ENCODE results near the gene ANGPT4.
"Not testable (repeated sequence)": the region's sequence is repeated elsewhere in the genome, so short reads cannot be mapped to it uniquely, and the experiment has no call there.

Gene ANGPT4

GRCh38 chr20:896501-897025, 19.6 kb downstream of the ANGPT4 start:
- TF ChIP-seq POU2F2 (IDR thresholded peaks at IDR 0.05; ENCODE audit: low read depth, low read length) (no peak), POLR2AphosphoS5 (IDR thresholded peaks at IDR 0.05; ENCODE audit: low read depth, low read length) (no peak), POLR2A (IDR thresholded peaks at IDR 0.05; ENCODE audit: low read depth, low read length) (no peak)
- FAIRE-seq (no peak), DNase-seq (ENCODE audit: insufficient read length, low spot score) (no peak)

DNA sequence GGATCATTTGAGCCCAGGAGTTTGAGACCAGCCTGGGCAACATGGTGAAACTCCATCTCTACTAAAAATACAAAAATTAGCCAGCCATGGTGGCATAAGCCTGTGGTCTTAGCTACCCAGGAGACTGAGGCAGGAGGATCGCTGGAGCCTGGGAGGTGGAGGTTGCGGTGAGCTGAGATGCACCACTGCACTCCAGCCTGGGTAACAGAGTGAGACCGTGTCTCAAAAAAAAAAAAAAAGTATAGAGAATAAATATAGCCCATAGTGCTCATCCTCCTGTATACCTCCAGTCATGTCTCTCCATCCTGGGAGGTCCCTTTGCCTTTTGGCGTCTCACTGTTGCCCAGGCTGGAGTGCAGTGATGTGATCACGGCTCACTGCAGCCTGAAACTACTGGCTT, 23.8 kb downstream of the ANGPT4 start:
- not testable (repeated sequence) for DNase-seq (ENCODE audit: insufficient read length, low spot score); FAIRE-seq

GRCh38 chr20:891706-892080, 24.4 kb downstream of the ANGPT4 start:
- FAIRE-seq = no peak
- TF ChIP-seq PAX5 (IDR thresholded peaks at IDR 0.05; ENCODE audit: insufficient read depth, low read length, severe bottlenecking) = no peak
- no peak for TF ChIP-seq TAF1 (IDR thresholded peaks at IDR 0.05; ENCODE audit: low read depth, low read length)
- TF ChIP-seq SPI1 (IDR thresholded peaks at IDR 0.05; ENCODE audit: low read depth, low read length) = no peak
- TF ChIP-seq POLR2A (IDR thresholded peaks at IDR 0.05; ENCODE audit: low read depth, low read length) = no peak
- no peak for TF ChIP-seq POU2F2 (IDR thresholded peaks at IDR 0.05; ENCODE audit: low read depth, low read length)
- no peak for TF ChIP-seq POLR2AphosphoS5 (IDR thresholded peaks at IDR 0.05; ENCODE audit: low read depth, low read length)
- no peak for DNase-seq (ENCODE audit: insufficient read length, low spot score)

GRCh38 chr20:891058-891705, 25.0 kb downstream of the ANGPT4 start:
- DNase-seq (ENCODE audit: insufficient read length, low spot score) (no peak), FAIRE-seq (no peak)
- TF ChIP-seq POU2F2 (IDR thresholded peaks at IDR 0.05; ENCODE audit: low read depth, low read length) = no peak
- TF ChIP-seq PAX5 (IDR thresholded peaks at IDR 0.05; ENCODE audit: insufficient read depth, low read length, severe bottlenecking) = no peak
- TF ChIP-seq POLR2AphosphoS5 (IDR thresholded peaks at IDR 0.05; ENCODE audit: low read depth, low read length) = no peak
- no peak for TF ChIP-seq POLR2A (IDR thresholded peaks at IDR 0.05; ENCODE audit: low read depth, low read length)
- no peak for TF ChIP-seq SPI1 (IDR thresholded peaks at IDR 0.05; ENCODE audit: low read depth, low read length)
- TF ChIP-seq TAF1 (IDR thresholded peaks at IDR 0.05; ENCODE audit: low read depth, low read length) = no peak

DNA sequence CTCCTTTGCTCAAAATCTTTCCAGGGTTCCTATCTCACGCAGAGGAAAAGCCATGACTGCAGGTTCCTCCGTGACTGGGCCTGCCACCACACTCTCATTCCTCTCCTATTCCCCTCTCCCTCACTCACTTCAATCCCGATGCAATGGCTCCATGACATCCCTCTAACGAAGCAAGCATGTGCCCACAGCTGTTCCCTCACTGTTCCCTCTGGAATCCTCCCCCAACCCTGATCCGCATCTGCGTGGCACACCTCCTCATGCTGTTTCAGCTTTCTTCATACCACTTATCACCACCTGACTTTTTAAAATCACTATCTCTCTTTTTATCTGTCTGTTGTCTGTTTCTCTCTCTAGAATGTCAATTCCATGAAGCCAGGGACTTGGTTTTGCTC, 25.5 kb downstream of the ANGPT4 start:
- no peak for FAIRE-seq
- no peak for DNase-seq (ENCODE audit: insufficient read length, low spot score)
- TF ChIP-seq POLR2A (IDR thresholded peaks at IDR 0.05; ENCODE audit: low read depth, low read length) = no peak
- TF ChIP-seq TAF1 (IDR thresholded peaks at IDR 0.05; ENCODE audit: low read depth, low read length) = no peak
- TF ChIP-seq PAX5 (IDR thresholded peaks at IDR 0.05; ENCODE audit: insufficient read depth, low read length, severe bottlenecking) = no peak
- TF ChIP-seq SPI1 (IDR thresholded peaks at IDR 0.05; ENCODE audit: low read depth, low read length) = no peak
- no peak for TF ChIP-seq POU2F2 (IDR thresholded peaks at IDR 0.05; ENCODE audit: low read depth, low read length)
- TF ChIP-seq POLR2AphosphoS5 (IDR thresholded peaks at IDR 0.05; ENCODE audit: low read depth, low read length) = no peak

DNA sequence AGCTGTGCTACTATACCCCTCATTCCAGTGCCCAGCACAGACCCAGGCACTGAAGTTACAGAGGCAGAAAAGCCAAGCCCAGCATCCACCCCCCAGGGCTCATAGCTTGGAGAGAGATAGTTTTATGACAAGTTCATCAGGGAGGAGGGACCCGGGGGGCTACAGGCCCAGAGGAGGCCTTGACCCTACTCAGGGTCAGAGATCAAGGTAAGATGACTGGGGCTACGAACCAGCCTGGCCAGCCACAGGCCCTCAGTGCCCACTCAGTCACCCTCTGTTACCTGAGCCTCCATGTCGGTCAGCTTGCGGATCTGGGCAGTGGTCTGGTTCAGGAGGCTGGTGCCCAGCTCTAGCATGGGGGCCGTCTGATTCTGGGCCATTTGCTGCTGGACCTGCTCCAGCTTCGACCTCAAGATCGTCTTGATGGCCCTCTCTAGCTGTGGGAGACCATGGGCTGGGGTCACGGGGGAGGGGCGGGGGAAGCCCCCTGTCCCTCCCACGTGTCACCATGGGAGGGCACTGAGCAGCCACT, 26.1 kb downstream of the ANGPT4 start:
- no peak for FAIRE-seq
- no peak for DNase-seq (ENCODE audit: insufficient read length, low spot score)
- TF ChIP-seq POU2F2 (IDR thresholded peaks at IDR 0.05; ENCODE audit: low read depth, low read length) (no peak), PAX5 (IDR thresholded peaks at IDR 0.05; ENCODE audit: insufficient read depth, low read length, severe bottlenecking) (no peak), TAF1 (IDR thresholded peaks at IDR 0.05; ENCODE audit: low read depth, low read length) (no peak), POLR2A (IDR thresholded peaks at IDR 0.05; ENCODE audit: low read depth, low read length) (no peak), SPI1 (IDR thresholded peaks at IDR 0.05; ENCODE audit: low read depth, low read length) (no peak), POLR2AphosphoS5 (IDR thresholded peaks at IDR 0.05; ENCODE audit: low read depth, low read length) (no peak)

GRCh38 chr20:889106-889505, 27.0 kb downstream of the ANGPT4 start:
- DNase-seq (ENCODE audit: insufficient read length, low spot score) = no peak
- no peak for FAIRE-seq
- no peak for TF ChIP-seq SPI1 (IDR thresholded peaks at IDR 0.05; ENCODE audit: low read depth, low read length)
- TF ChIP-seq PAX5 (IDR thresholded peaks at IDR 0.05; ENCODE audit: insufficient read depth, low read length, severe bottlenecking) = no peak
- TF ChIP-seq POLR2AphosphoS5 (IDR thresholded peaks at IDR 0.05; ENCODE audit: low read depth, low read length) = no peak
- no peak for TF ChIP-seq POU2F2 (IDR thresholded peaks at IDR 0.05; ENCODE audit: low read depth, low read length)
- no peak for TF ChIP-seq POLR2A (IDR thresholded peaks at IDR 0.05; ENCODE audit: low read depth, low read length)
- no peak for TF ChIP-seq TAF1 (IDR thresholded peaks at IDR 0.05; ENCODE audit: low read depth, low read length)

- no peak for TF ChIP-seq PAX5 (IDR thresholded peaks at IDR 0.05; ENCODE audit: insufficient read depth, low read length, severe bottlenecking)
- TF ChIP-seq POU2F2 (IDR thresholded peaks at IDR 0.05; ENCODE audit: low read depth, low read length) = no peak
- no peak for TF ChIP-seq TAF1 (IDR thresholded peaks at IDR 0.05; ENCODE audit: low read depth, low read length)
- TF ChIP-seq SPI1 (IDR thresholded peaks at IDR 0.05; ENCODE audit: low read depth, low read length) = no peak
- TF ChIP-seq POLR2A (IDR thresholded peaks at IDR 0.05; ENCODE audit: low read depth, low read length) = no peak
- TF ChIP-seq POLR2AphosphoS5 (IDR thresholded peaks at IDR 0.05; ENCODE audit: low read depth, low read length) = no peak
- FAIRE-seq (no peak), DNase-seq (ENCODE audit: insufficient read length, low spot score) (no peak)
Measured at GRCh38 chr20:888057-888456, 28.1 kb downstream of the ANGPT4 start.

DNA sequence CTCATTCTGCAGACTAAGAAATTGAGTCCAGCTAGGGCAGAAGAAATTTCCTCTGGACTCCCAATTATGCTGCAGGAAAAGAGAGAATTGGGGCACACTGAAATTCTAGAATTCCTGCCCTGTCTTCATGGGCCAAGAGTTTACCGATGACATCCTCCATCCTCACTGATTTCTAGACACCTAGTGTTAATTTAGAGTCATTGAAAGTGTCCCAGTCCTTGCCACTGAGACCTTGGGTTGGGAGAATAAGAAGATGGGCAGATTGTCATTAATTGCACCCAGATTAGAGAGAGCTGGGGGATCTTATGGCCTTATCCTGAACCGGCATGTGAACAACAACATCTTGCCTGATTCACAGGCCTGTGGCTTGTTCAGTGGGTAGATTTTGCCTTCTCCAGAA, 29.0 kb downstream of the ANGPT4 start:
- FAIRE-seq (no peak), DNase-seq (ENCODE audit: insufficient read length, low spot score) (no peak)
- TF ChIP-seq POLR2AphosphoS5 (IDR thresholded peaks at IDR 0.05; ENCODE audit: low read depth, low read length) (no peak), TAF1 (IDR thresholded peaks at IDR 0.05; ENCODE audit: low read depth, low read length) (no peak), PAX5 (IDR thresholded peaks at IDR 0.05; ENCODE audit: insufficient read depth, low read length, severe bottlenecking) (no peak), SPI1 (IDR thresholded peaks at IDR 0.05; ENCODE audit: low read depth, low read length) (no peak), POLR2A (IDR thresholded peaks at IDR 0.05; ENCODE audit: low read depth, low read length) (no peak), POU2F2 (IDR thresholded peaks at IDR 0.05; ENCODE audit: low read depth, low read length) (no peak)
